ENCODE data around the gene SULT1C2. TPM values are rescaled to one million over a fixed set of nuclear protein-coding genes. Genes with fewer than 3 reads are reported as not detected.

The SULT1C2 gene
- total and polyA plus RNA-seq, 2 of the 4 experiments (the other 2 are of a cell fraction), result 0.09 TPM; not detected in 1

DNA sequence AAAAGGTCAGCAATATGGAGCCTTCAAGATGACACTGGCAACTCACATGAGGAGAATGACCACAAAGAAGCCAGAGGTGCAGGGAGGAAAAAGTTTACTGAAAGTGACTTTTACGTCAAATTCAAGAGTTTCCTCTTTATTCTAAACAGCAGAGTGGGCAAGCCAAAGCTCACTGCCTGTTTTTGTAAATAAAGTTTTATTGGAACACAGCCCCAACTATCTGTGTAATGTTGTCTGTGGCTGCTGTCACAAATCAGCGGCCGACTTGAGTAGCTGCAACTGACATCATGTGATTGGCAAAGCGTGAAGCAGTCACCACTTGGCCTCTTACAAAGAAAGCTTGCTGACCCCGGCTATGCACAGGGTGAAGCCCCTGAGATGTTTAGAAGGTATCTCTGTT, 9.2 kb upstream of the SULT1C2 start:
- Histone ChIP-seq H3K18ac (ENCODE audit: low read depth, low read length) (no peak overlapping the region), H2BK5ac (ENCODE audit: low read depth, low read length, poor library complexity, severe bottlenecking) (no peak overlapping the region), H2BK15ac (ENCODE audit: low read depth, low read length) (no peak overlapping the region), H2BK20ac (ENCODE audit: low read depth, low read length) (no peak overlapping the region), H2AK9ac (replicated peaks; ENCODE audit: low read depth, low read length, poor library complexity) (no peak overlapping the region), H4K91ac (ENCODE audit: insufficient read depth, low read depth, low read length) (no peak overlapping the region), H3K27ac (ENCODE audit: insufficient read depth, low read length) (no peak overlapping the region), H3K4me3 (ENCODE audit: insufficient read depth, low read depth, low read length) (no peak overlapping the region), H2AFZ (replicated peaks; ENCODE audit: low read length, poor library complexity) (no peak overlapping the region), H3K23ac (ENCODE audit: low read depth, low read length) (no peak overlapping the region), H3K4me2 (ENCODE audit: low read depth, low read length) (no peak overlapping the region), H2BK120ac (ENCODE audit: low read depth, low read length) (no peak overlapping the region), H3K9me1 (ENCODE audit: insufficient read depth, low read length) (no peaks in the 10 kb centered on the region), H4K8ac (ENCODE audit: low read depth in 2 of 2, low read length in 2 of 2) (no peak overlapping the region), H4K20me1 (ENCODE audit: insufficient read depth, low read length) (no peaks in the 10 kb centered on the region), H3K9me3 (ENCODE audit: control insufficient read depth, insufficient read depth, low read length) (no peaks in the 10 kb centered on the region), H3K79me1 (ENCODE audit: low read depth in 1 of 2, low read length in 2 of 2) (no peaks in the 10 kb centered on the region), H3K27me3 (ENCODE audit: control insufficient read depth, insufficient read depth, low read length) (peaks cover 5% of the 10 kb centered on the region), H4K5ac (ENCODE audit: low read depth, low read length) (no peak overlapping the region), H3K4me1 (ENCODE audit: control insufficient read depth, insufficient read depth, low read length) (no peaks in the 10 kb centered on the region), H3K14ac (replicated peaks; ENCODE audit: low read depth, low read length) (no peak overlapping the region), H3K56ac (ENCODE audit: extremely low read depth, insufficient read depth, low read length) (no peak overlapping the region), H3K9ac (ENCODE audit: low read depth, low read length) (no peak overlapping the region), H2AK5ac (ENCODE audit: low read depth, low read length) (no peak overlapping the region), H3K4ac (ENCODE audit: low read depth, low read length) (no peak overlapping the region), H3K36me3 (ENCODE audit: control insufficient read depth, insufficient read depth, low read length) (no peaks in the 10 kb centered on the region)
- in situ Hi-C loops (cut with MboI; ENCODE audit: low sequenced_read_pairs), result no loop called here
- intact Hi-C loops (cut with micrococcal nuclease), result no loop called here
- no peak for ATAC-seq (ENCODE audit: low read depth)
- ChIA-PET CTCF (no interaction called here), POLR2A (ENCODE audit: unreplicated experiment) (no interaction called here)
- no CpG with 5 or more reads among the region's 5 CpGs for WGBS, 2 experiments (ENCODE audit: extremely low coverage in 2 of 2, insufficient read length in 1 of 2)
- no TSS peak for BruUV-seq (replicated peaks)
- no peak for DNase-seq
- dilution Hi-C loops (cut with HindIII; ENCODE audit: low sequenced_read_pairs, unreplicated experiment), result no loop called here
- TF ChIP-seq MXI1 (IDR thresholded peaks at IDR 0.05; ENCODE audit: borderline replicate concordance, low read depth, low read length) (no peak), FOS (IDR thresholded peaks at IDR 0.05; ENCODE audit: low read depth, low read length) (no peak), RAD21 (IDR thresholded peaks at IDR 0.05; ENCODE audit: low read length) (no peak), CEBPB (IDR thresholded peaks at IDR 0.05; ENCODE audit: low read depth, low read length) (no peak), POLR2A (IDR thresholded peaks at IDR 0.05; ENCODE audit: low read depth, low read length) (no peak), RFX5 (IDR thresholded peaks at IDR 0.05; ENCODE audit: low read depth, low read length) (no peak), MAFK (IDR thresholded peaks at IDR 0.05; ENCODE audit: low read depth, low read length) (no peak), MAZ (IDR thresholded peaks at IDR 0.05; ENCODE audit: borderline replicate concordance, low read depth, low read length) (no peak), BHLHE40 (IDR thresholded peaks at IDR 0.05; ENCODE audit: low read depth, low read length) (no peak)
- TF ChIP-seq, protein P1, sequence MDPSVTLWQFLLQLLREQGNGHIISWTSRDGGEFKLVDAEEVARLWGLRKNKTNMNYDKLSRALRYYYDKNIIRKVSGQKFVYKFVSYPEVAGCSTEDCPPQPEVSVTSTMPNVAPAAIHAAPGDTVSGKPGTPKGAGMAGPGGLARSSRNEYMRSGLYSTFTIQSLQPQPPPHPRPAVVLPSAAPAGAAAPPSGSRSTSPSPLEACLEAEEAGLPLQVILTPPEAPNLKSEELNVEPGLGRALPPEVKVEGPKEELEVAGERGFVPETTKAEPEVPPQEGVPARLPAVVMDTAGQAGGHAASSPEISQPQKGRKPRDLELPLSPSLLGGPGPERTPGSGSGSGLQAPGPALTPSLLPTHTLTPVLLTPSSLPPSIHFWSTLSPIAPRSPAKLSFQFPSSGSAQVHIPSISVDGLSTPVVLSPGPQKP (IDR thresholded peaks at IDR 0.05; ENCODE audit: borderline replicate concordance, low read depth, low read length), result no peak
- TF ChIP-seq, protein P2, sequence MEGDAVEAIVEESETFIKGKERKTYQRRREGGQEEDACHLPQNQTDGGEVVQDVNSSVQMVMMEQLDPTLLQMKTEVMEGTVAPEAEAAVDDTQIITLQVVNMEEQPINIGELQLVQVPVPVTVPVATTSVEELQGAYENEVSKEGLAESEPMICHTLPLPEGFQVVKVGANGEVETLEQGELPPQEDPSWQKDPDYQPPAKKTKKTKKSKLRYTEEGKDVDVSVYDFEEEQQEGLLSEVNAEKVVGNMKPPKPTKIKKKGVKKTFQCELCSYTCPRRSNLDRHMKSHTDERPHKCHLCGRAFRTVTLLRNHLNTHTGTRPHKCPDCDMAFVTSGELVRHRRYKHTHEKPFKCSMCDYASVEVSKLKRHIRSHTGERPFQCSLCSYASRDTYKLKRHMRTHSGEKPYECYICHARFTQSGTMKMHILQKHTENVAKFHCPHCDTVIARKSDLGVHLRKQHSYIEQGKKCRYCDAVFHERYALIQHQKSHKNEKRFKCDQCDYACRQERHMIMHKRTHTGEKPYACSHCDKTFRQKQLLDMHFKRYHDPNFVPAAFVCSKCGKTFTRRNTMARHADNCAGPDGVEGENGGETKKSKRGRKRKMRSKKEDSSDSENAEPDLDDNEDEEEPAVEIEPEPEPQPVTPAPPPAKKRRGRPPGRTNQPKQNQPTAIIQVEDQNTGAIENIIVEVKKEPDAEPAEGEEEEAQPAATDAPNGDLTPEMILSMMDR (conservative IDR thresholded peaks at IDR 0.05; ENCODE audit: low read depth, low read length), result no peak
